ENCODE results near the gene FUS. TPM values are rescaled to one million over a fixed set of nuclear protein-coding genes. Genes with fewer than 3 reads are reported as not detected.

Gene FUS
- total RNA-seq, 1 experiment from 2014 or later: 522 TPM

GRCh38 chr16:31216422-31217135, 36.6 kb downstream of the FUS start, which contains the start of gene PYDC1:
Gene PYDC1, minus strand, starts transcription at chr16:31217135. Its CDS starts 107 bp downstream, at chr16:31217028.
- H4K20me1 ChIP-seq (ENCODE audit: insufficient read depth): no peaks in the 10 kb centered on the region
- H2AFZ ChIP-seq (ENCODE audit: low read depth, low read length, poor library complexity, severe bottlenecking): no peak within 1 kb of the TSS
- TF ChIP-seq CEBPB (IDR thresholded peaks at IDR 0.05; ENCODE audit: low read depth) (no peak), ELF1 (IDR thresholded peaks at IDR 0.05; ENCODE audit: borderline replicate concordance, low read depth) (no peak), POLR2A (IDR thresholded peaks at IDR 0.05; ENCODE audit: borderline replicate concordance, extremely low read depth, insufficient read depth, insufficient read length) (no peak), ZNF274 (IDR thresholded peaks at IDR 0.05; ENCODE audit: low read depth, low read length) (no peak), SIN3A (IDR thresholded peaks at IDR 0.05; ENCODE audit: low read depth) (no peak), ZFX (IDR thresholded peaks at IDR 0.05) (no peak), EZH2 (IDR thresholded peaks at IDR 0.05) (no peak), SP1 (IDR thresholded peaks at IDR 0.05; ENCODE audit: low read depth) (no peak), YY1 (IDR thresholded peaks at IDR 0.05; ENCODE audit: extremely low read depth, insufficient replicate concordance, low read depth, low read length) (no peak), RAD21 (IDR thresholded peaks at IDR 0.05; ENCODE audit: low read depth) (no peak), JUND (IDR thresholded peaks at IDR 0.05) (no peak), MAX (IDR thresholded peaks at IDR 0.05) (no peak), POLR2AphosphoS5 (IDR thresholded peaks at IDR 0.05; ENCODE audit: low read depth, low read length) (no peak), FOSL1 (IDR thresholded peaks at IDR 0.05; ENCODE audit: low read depth) (no peak), EZH2phosphoT487 (IDR thresholded peaks at IDR 0.05; ENCODE audit: borderline replicate concordance) (no peak), ATF3 (IDR thresholded peaks at IDR 0.05) (no peak), CBX3 (IDR thresholded peaks at IDR 0.05; ENCODE audit: low read depth) (no peak)
- peak within 1 kb of the TSS in 1 of 2 experiments; percentile 96; a peak in 1 of 4 replicates for H3K4me3 ChIP-seq (replicated peaks in 1 of 2; ENCODE audit: low read depth in 1 of 2, low read length in 2 of 2)
- BruUV-seq (replicated peaks): no TSS peak
- no peaks in the 10 kb centered on the region; a peak in 1 of 4 replicates for H3K36me3 ChIP-seq (ENCODE audit: control insufficient read depth in 1 of 2, insufficient read depth in 2 of 2, low read length in 2 of 2)
- intact Hi-C loops (cut with micrococcal nuclease): loop anchor here (10.0 kb wide), 1 partner anchor 238 kb away; the partner anchor contains the start of gene ARMC5
- POLR2A ChIA-PET: interaction anchor here (0.6 kb wide), 1 partner anchor 202 kb away, joined by 3 read pairs; no protein-coding TSS in a partner anchor
- ATAC-seq (no peak), DNase-seq (ENCODE audit: low read depth, low spot score) (no peak)
- no peaks in the 10 kb centered on the region for H3K27me3 ChIP-seq (ENCODE audit: insufficient read depth, low read length)
- H3K4me1 ChIP-seq (ENCODE audit: control insufficient read depth in 1 of 2, insufficient read depth in 2 of 2, low read length in 2 of 2): peaks cover 9 to 30% of the 10 kb centered on the region in 2 experiments
- RAD21 ChIA-PET (ENCODE audit: low non-redundant PET in 1 of 2, low total read pairs in 2 of 2, uncharacterized antibody in 2 of 2, unreplicated experiment in 2 of 2): no interaction called here
- H3K4me2 ChIP-seq (ENCODE audit: low read length): peak within 1 kb of the TSS; percentile 100
- H3K9ac ChIP-seq (ENCODE audit: low read length): 0 out of 2 replicates have a peak within 1 kb of the TSS, but pooled peaks have one; percentile 89
- no peaks in the 10 kb centered on the region for H3K9me2 ChIP-seq (ENCODE audit: insufficient read depth)
- H3K79me2 ChIP-seq (ENCODE audit: insufficient read depth, low read length): peaks cover 41% of the 10 kb centered on the region
- CTCF ChIA-PET: no interaction called here
- H3K9me3 ChIP-seq (ENCODE audit: control insufficient read depth in 1 of 2, insufficient read depth in 1 of 2, low read depth in 1 of 2, low read length in 2 of 2): no peaks in the 10 kb centered on the region
- peak within 1 kb of the TSS; percentile 95; the same call in 1 of the 2 replicates for H3K27ac ChIP-seq (ENCODE audit: low read depth, low read length)
